Keratinocyte (primary cell): ENCODE results near the gene ZNF670. TPM values are rescaled to one million over a fixed set of nuclear protein-coding genes. Genes with fewer than 3 reads are reported as not detected.
A peak's percentile ranks its signal among the peaks of the same experiment; 100 is the strongest.

Experiments used
- DNase-seq: peaks from one replicate; pipeline ENCODE4 v3.0.0-alpha.2; 2011; ENCODE audit warnings: low read depth, missing footprints, low spot score
- FAIRE-seq: peaks from 2 replicates; lab custom pipeline; 2011; peaks lifted over from hg19 to GRCh38; lab: Jason Lieb, UNC
- H2AFZ ChIP-seq: 2 replicates; pipeline ENCODE4 v1.6.0; 2012; ENCODE audit warnings: low read length, control low read depth, inconsistent platforms; ENCODE audit not compliant: control insufficient read depth
- H3K27ac ChIP-seq: 2 replicates; pipeline ENCODE4 v1.5.1; 2011; ENCODE audit warnings: low read length; ENCODE audit not compliant: control insufficient read depth, insufficient read depth
- H3K27me3 ChIP-seq: 3 replicates; pipeline ENCODE4 v1.6.0; 2011; ENCODE audit warnings: low read length; ENCODE audit not compliant: control insufficient read depth, insufficient read depth; ENCODE audit errors: extremely low read depth
- H3K36me3 ChIP-seq, 2 experiments: 2 replicates in 1 of 2; 3 replicates in 1 of 2; pipeline ENCODE4 v1.5.1; 2011; ENCODE audit warnings: low read length in 2 of 2, mild to moderate bottlenecking in 1 of 2; ENCODE audit not compliant: control insufficient read depth in 2 of 2, insufficient read depth in 2 of 2; ENCODE audit errors: extremely low read depth in 1 of 2
- H3K4me1 ChIP-seq: 3 replicates; pipeline ENCODE4 v1.5.1; 2011; ENCODE audit warnings: low read length; ENCODE audit not compliant: control insufficient read depth, insufficient read depth; ENCODE audit errors: extremely low read depth
- H3K4me2 ChIP-seq: 3 replicates; pipeline ENCODE4 v1.6.0; 2011; ENCODE audit warnings: low read depth, low read length; ENCODE audit not compliant: control insufficient read depth, insufficient read depth; ENCODE audit errors: extremely low read depth
- H3K4me3 ChIP-seq, 3 experiments: fragments of 200-600 bp in 1 of 3; sonication (generic) in 1 of 3; 2 replicates in 2 of 3; 3 replicates in 1 of 3; pipeline ENCODE4 v1.5.1; 2011 to 2016; ENCODE audit warnings: low read length in 3 of 3, mild to moderate bottlenecking in 3 of 3, control low read depth in 2 of 3, inconsistent platforms in 1 of 3, low read depth in 1 of 3, mixed read lengths in 1 of 3, mixed run types in 1 of 3, moderate library complexity in 1 of 3; ENCODE audit not compliant: control insufficient read depth in 2 of 3, insufficient read depth in 2 of 3; ENCODE audit errors: extremely low read depth in 1 of 3
- H3K79me2 ChIP-seq: 2 replicates; pipeline ENCODE4 v1.6.0; 2012; ENCODE audit warnings: low read length; ENCODE audit not compliant: control insufficient read depth, insufficient read depth
- H3K9ac ChIP-seq: 3 replicates; pipeline ENCODE4 v1.6.0; 2011; ENCODE audit warnings: low read length; ENCODE audit not compliant: control insufficient read depth, insufficient read depth; ENCODE audit errors: extremely low read depth
- H3K9me1 ChIP-seq: 3 replicates; pipeline ENCODE4 v1.6.0; 2011; ENCODE audit warnings: low read length; ENCODE audit not compliant: control insufficient read depth, insufficient read depth; ENCODE audit errors: extremely low read depth
- H3K9me3 ChIP-seq: 2 replicates; pipeline ENCODE4 v1.5.1; 2012; ENCODE audit warnings: low read depth, low read length; ENCODE audit not compliant: control insufficient read depth
- H4K20me1 ChIP-seq: 3 replicates; pipeline ENCODE4 v1.6.0; 2011; ENCODE audit warnings: low read length; ENCODE audit not compliant: control insufficient read depth, insufficient read depth; ENCODE audit errors: extremely low read depth
- EZH2 ChIP-seq: IDR thresholded peaks from one replicate; pipeline ENCODE4 v1.6.1; 2012; ENCODE audit warnings: inconsistent platforms, mild to moderate bottlenecking, low read length, moderate library complexity
- dilution Hi-C: fragments of 300-500 bp; cut with MboI; formaldehyde crosslinking; loops from one replicate; pipeline ENCODE4 v1.7.0; 2020; ENCODE audit warnings: low sequenced_read_pairs; ENCODE audit not compliant: extremely low pct_ligation_motif_present
- polyA plus RNA-seq, 5 experiments: library from polyadenylated mRNA; depleted of rRNA in 3 of 5; stranded (reverse) in 3 of 5; stranded (forward) in 1 of 5; unstranded in 1 of 5; fragments of >200 nt; gene quantifications; 1 replicate in 1 of 5; 2 replicates in 3 of 5; 3 replicates in 1 of 5; pipeline versions ENCODE4 v1.2.1 to v1.2.3, GENCODE V29; 2011 to 2012; ENCODE audit warnings: missing spikeins in 2 of 5, low read depth in 1 of 5, low replicate concordance in 1 of 5
- TF ChIP-seq, protein P1 (sequence below), 3 experiments: IDR thresholded peaks in 1 of 3; conservative IDR thresholded peaks in 1 of 3; optimal IDR thresholded peaks in 1 of 3; 2 replicates in 2 of 3; 3 replicates in 1 of 3; pipeline versions ENCODE3 to v1.5.1; 2011; ENCODE audit warnings: low read length in 3 of 3, mild to moderate bottlenecking in 3 of 3, moderate library complexity in 2 of 3, control low read depth in 1 of 3, inconsistent platforms in 1 of 3; ENCODE audit not compliant: insufficient read depth in 2 of 3; ENCODE audit errors: extremely low read depth in 1 of 3

Gene ZNF670
- polyA plus RNA-seq, 1 donor (not counting 4 experiments of a cell fraction or from before 2014, with no cell fraction given), result 3.6 TPM

GRCh38 chr1:247104965-247105364 is 26.4 kb upstream of the ZNF670 start:
- H3K4me1 ChIP-seq, result peaks cover 6% of the 10 kb centered on the region
- no peaks in the 10 kb centered on the region for H4K20me1 ChIP-seq
- DNase-seq, result no peak
- FAIRE-seq, result no peak
- H3K79me2 ChIP-seq, result peaks cover 19% of the 10 kb centered on the region
- peak overlapping the region in 1 of 3 experiments; percentile 91 for H3K4me3 ChIP-seq
- no peak overlapping the region for H3K27ac ChIP-seq
- H3K36me3 ChIP-seq, result peaks cover 10 to 16% of the 10 kb centered on the region in 2 experiments
- TF ChIP-seq, protein P1, sequence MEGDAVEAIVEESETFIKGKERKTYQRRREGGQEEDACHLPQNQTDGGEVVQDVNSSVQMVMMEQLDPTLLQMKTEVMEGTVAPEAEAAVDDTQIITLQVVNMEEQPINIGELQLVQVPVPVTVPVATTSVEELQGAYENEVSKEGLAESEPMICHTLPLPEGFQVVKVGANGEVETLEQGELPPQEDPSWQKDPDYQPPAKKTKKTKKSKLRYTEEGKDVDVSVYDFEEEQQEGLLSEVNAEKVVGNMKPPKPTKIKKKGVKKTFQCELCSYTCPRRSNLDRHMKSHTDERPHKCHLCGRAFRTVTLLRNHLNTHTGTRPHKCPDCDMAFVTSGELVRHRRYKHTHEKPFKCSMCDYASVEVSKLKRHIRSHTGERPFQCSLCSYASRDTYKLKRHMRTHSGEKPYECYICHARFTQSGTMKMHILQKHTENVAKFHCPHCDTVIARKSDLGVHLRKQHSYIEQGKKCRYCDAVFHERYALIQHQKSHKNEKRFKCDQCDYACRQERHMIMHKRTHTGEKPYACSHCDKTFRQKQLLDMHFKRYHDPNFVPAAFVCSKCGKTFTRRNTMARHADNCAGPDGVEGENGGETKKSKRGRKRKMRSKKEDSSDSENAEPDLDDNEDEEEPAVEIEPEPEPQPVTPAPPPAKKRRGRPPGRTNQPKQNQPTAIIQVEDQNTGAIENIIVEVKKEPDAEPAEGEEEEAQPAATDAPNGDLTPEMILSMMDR (optimal IDR thresholded peaks at IDR 0.05 in 1 of 3, IDR thresholded peaks at IDR 0.05 in 1 of 3, conservative IDR thresholded peaks at IDR 0.05 in 1 of 3; ENCODE audit: extremely low read depth in 1 of 3, insufficient read depth in 2 of 3, low read length in 3 of 3), result no peak
- no peak for TF ChIP-seq EZH2
- peak overlapping the region; percentile 85 for H3K4me2 ChIP-seq
- dilution Hi-C loops, result no loop called here
- no peaks in the 10 kb centered on the region for H3K9me1 ChIP-seq
- H3K9ac ChIP-seq, result no peak overlapping the region
- no peak overlapping the region for H2AFZ ChIP-seq
- no peaks in the 10 kb centered on the region for H3K27me3 ChIP-seq
- H3K9me3 ChIP-seq, result peaks cover 16% of the 10 kb centered on the region

DNA sequence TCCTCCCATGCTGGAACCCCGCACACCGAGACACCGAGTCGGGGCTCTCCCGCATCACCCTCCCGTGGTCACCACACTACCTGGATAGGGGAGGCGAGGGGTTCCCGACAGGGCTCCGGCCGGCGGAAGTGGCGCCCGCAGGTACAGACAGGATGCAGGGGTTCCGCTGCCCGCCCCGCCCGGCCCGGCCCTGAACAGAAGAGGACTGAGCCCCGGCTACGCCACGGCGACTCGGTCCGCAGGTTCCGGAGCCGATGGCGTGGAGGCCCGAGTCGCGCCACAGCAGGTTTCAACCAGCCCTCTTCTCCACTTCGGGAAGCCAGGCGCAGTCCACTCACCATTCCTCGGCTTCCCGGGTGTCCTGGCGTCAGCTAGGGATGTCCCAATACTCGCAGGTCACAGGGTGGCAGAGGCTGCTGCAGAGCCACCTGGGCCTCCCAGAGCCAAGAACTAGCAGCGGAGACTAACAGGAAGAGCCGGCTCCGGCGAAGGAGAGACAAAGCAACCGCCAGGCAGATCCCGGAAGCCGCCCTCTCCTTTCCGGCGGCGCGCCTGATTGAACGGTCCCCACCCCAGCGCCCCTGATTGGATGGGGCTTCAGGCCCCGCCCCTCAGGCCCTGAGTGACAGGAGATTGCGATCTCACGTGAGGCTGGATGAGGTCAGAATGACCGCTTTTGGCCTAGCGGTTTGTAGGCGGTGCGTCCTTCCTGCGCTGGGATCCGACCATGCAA is 25.4 kb upstream of the ZNF670 start, which contains the start of gene ZNF669:
ZNF669 (minus strand) TSS at position 498 of the 733 bp plus-strand sequence; CDS start at position 341, 157 bp downstream.
- H4K20me1 ChIP-seq, result no peaks in the 10 kb centered on the region
- no peaks in the 10 kb centered on the region for H3K9me1 ChIP-seq
- peaks cover 10 to 16% of the 10 kb centered on the region in 2 experiments for H3K36me3 ChIP-seq
- peak within 1 kb of the TSS; percentile 85 for H3K4me2 ChIP-seq
- H3K79me2 ChIP-seq, result peaks cover 19% of the 10 kb centered on the region
- peak within 1 kb of the TSS; percentile 99 for H2AFZ ChIP-seq
- peak within 1 kb of the TSS; percentile 79 for H3K27ac ChIP-seq
- dilution Hi-C loops, result no loop called here
- DNase-seq (peak; percentile 69), FAIRE-seq (no peak)
- peak within 1 kb of the TSS; percentile 83 to 91 (median 91) for H3K4me3 ChIP-seq
- H3K9me3 ChIP-seq, result peaks cover 16% of the 10 kb centered on the region
- TF ChIP-seq EZH2, result no peak
- TF ChIP-seq, protein P1 (optimal IDR thresholded peaks at IDR 0.05 in 1 of 3, IDR thresholded peaks at IDR 0.05 in 1 of 3, conservative IDR thresholded peaks at IDR 0.05 in 1 of 3; ENCODE audit: extremely low read depth in 1 of 3, insufficient read depth in 2 of 3, low read length in 3 of 3), result no peak
- no peaks in the 10 kb centered on the region for H3K27me3 ChIP-seq
- peak within 1 kb of the TSS; percentile 86 for H3K9ac ChIP-seq
- H3K4me1 ChIP-seq, result peaks cover 6% of the 10 kb centered on the region
